Liver (tissue), 4 donors: ENCODE measurements around the gene CCDC28B. TPM values are rescaled to one million over a fixed set of nuclear protein-coding genes. Genes with fewer than 3 reads are reported as not detected.

ENCODE experiments used
- polyA plus RNA-seq, 2 donors: library from polyadenylated mRNA; stranded (reverse) in 1 of 2; unstranded in 1 of 2; fragments of 200-250 nt in 1 of 2; fragments of >200 nt in 1 of 2; fragmentation: Nextera tagmentation in 1 of 2; extraction: Ambion mirVana in 1 of 2; gene quantifications; one replicate each; pipeline versions ENCODE4 v1.2.1 to v1.2.3, GENCODE V29; 2013 to 2015
- total RNA-seq, 2 donors: library from RNA; depleted of rRNA; stranded (reverse); fragments of >200 nt; gene quantifications; one replicate each; pipeline ENCODE4 v1.2.3, GENCODE V29; 2014
- donor health status: healthy.
- donor health status: healthy.
- donor health status: healthy.

Gene CCDC28B
- total and polyA plus RNA-seq, 4 donors = 0.75 to 20.6 (median 1.0) TPM

Other genes starting within 250 kb of the CCDC28B start
- gene KHDRBS1, start 186.7 kb upstream of the CCDC28B start, total RNA-seq = 10 to 100 TPM; 21.7 to 37.6 TPM
- gene KHDRBS1, start 186.7 kb upstream of the CCDC28B start, polyA plus RNA-seq = 10 to 100 TPM; 14.6 to 27.3 TPM
- 1 to 10 TPM; 3.0 to 4.3 TPM for gene TMEM39B, start 127.7 kb upstream of the CCDC28B start, total RNA-seq
- 1 to 10 TPM; 7.6 to 8.1 TPM for gene TMEM39B, start 127.7 kb upstream of the CCDC28B start, polyA plus RNA-seq
- 10 to 100 TPM; 22.8 to 23.2 TPM for gene KPNA6, start 92.5 kb upstream of the CCDC28B start, total RNA-seq
- gene KPNA6, start 92.5 kb upstream of the CCDC28B start, polyA plus RNA-seq = 10 to 100 TPM in 1 of 2 donors, 1 to 10 TPM in 1; 9.3 to 10.6 TPM
- 10 to 100 TPM; 31.7 to 46.7 TPM for gene TXLNA, start 20.9 kb upstream of the CCDC28B start, total RNA-seq
- 10 to 100 TPM; 17.9 to 26.1 TPM for gene TXLNA, start 20.9 kb upstream of the CCDC28B start, polyA plus RNA-seq
- 1 to 10 TPM in 1 of 2 donors, under 1 TPM in 1; 0.42 to 2.3 TPM for gene IQCC, start 5.1 kb downstream of the CCDC28B start, total RNA-seq
- under 1 TPM; 0.48 to 0.74 TPM for gene IQCC, start 5.1 kb downstream of the CCDC28B start, polyA plus RNA-seq
- not detected for gene DCDC2B, start 8.5 kb downstream of the CCDC28B start, total RNA-seq
- gene DCDC2B, start 8.5 kb downstream of the CCDC28B start, polyA plus RNA-seq = under 1 TPM in 1 of 2 donors, not detected in 1; 0.08 TPM
- 1 to 10 TPM; 5.9 to 6.8 TPM for gene TMEM234, start 21.8 kb downstream of the CCDC28B start, total RNA-seq
- 1 to 10 TPM; 5.4 to 6.3 TPM for gene TMEM234, start 21.8 kb downstream of the CCDC28B start, polyA plus RNA-seq
- 100 to 1,000 TPM in 1 of 2 donors, 10 to 100 TPM in 1; 93.0 to 114 TPM for gene EIF3I, start 21.8 kb downstream of the CCDC28B start, total RNA-seq
- gene EIF3I, start 21.8 kb downstream of the CCDC28B start, polyA plus RNA-seq = 100 to 1,000 TPM in 1 of 2 donors, 10 to 100 TPM in 1; 75.0 to 106 TPM
- gene FAM167B, start 46.6 kb downstream of the CCDC28B start, total RNA-seq = 1 to 10 TPM in 1 of 2 donors, under 1 TPM in 1; 0.47 to 2.8 TPM
- gene FAM167B, start 46.6 kb downstream of the CCDC28B start, polyA plus RNA-seq = 1 to 10 TPM; 4.8 to 9.2 TPM
- 1 to 10 TPM in 1 of 2 donors, under 1 TPM in 1; 0.93 to 3.8 TPM for gene LCK, start 50.7 kb downstream of the CCDC28B start, total RNA-seq
- 1 to 10 TPM; 1.2 to 1.3 TPM for gene LCK, start 50.7 kb downstream of the CCDC28B start, polyA plus RNA-seq
- gene HDAC1, start 91.5 kb downstream of the CCDC28B start, total RNA-seq = 10 to 100 TPM; 57.3 to 58.1 TPM
- 10 to 100 TPM; 32.1 to 33.1 TPM for gene HDAC1, start 91.5 kb downstream of the CCDC28B start, polyA plus RNA-seq
- 10 to 100 TPM; 13.0 to 20.3 TPM for gene MARCKSL1, start 135.6 kb downstream of the CCDC28B start, total RNA-seq
- 10 to 100 TPM; 16.6 to 29.5 TPM for gene MARCKSL1, start 135.6 kb downstream of the CCDC28B start, polyA plus RNA-seq
- gene FAM229A, start 161.9 kb downstream of the CCDC28B start, total RNA-seq = 1 to 10 TPM; 2.4 to 3.3 TPM
- gene FAM229A, start 161.9 kb downstream of the CCDC28B start, polyA plus RNA-seq = 1 to 10 TPM; 1.6 to 1.8 TPM
- under 1 TPM in 1 of 2 donors, not detected in 1; 0.50 TPM for gene TSSK3, start 161.9 kb downstream of the CCDC28B start, total RNA-seq
- under 1 TPM in 1 of 2 donors, not detected in 1; 0.14 TPM for gene TSSK3, start 161.9 kb downstream of the CCDC28B start, polyA plus RNA-seq
- gene BSDC1, start 193.8 kb downstream of the CCDC28B start, total RNA-seq = 10 to 100 TPM; 62.5 to 65.9 TPM
- gene BSDC1, start 193.8 kb downstream of the CCDC28B start, polyA plus RNA-seq = 10 to 100 TPM; 40.0 to 41.4 TPM